Suppressor macrophage (primary cell): ENCODE data around the gene DHX34.
"Not testable (repeated sequence)": the region's sequence is repeated elsewhere in the genome, so short reads cannot be mapped to it uniquely, and the experiment has no call there.

Source experiments
- DNase-seq, 4 experiments: peaks; one replicate each; pipeline ENCODE4 v3.0.0-alpha.2; 2020 to 2022
- total RNA-seq, 17 experiments: gene quantifications; one replicate each; lab custom pipeline; 2026; ENCODE audit warnings: mixed read lengths in 6 of 17, inconsistent platforms in 3 of 17; lab: John Stamatoyannopoulos, UW

DHX34 gene
- 9.2 to 55.8 (median 25.7) reads per million in 17 experiments for total RNA-seq

- DNase-seq: peak; percentile 99 to 100 (median 100)
Observed at GRCh38 chr19:47348819-47349795, at the start of gene DHX34. Gene DHX34 (plus strand): TSS chr19:47349315. CDS start chr19:47353031, 3,716 bp downstream.

DNA sequence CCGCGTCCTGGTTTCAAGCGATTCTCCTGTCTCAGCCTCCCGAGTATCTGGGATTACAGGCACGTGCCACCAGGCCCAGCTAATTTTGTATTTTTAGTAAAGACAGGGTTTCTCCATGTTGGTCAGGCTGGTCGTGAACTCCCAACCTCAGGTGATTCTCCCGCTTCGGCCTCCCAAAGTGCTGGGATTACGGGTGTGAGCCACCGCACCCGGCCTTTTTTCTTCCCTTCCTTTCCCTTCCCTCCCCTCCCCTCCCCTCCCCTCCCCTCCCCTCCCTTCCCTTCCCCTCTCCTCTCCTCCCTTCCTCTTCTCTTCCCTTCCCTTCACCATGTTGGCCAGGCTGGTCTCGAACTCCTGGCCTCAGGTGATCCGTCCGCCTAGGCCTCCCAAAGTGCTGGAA is 48.2 kb upstream of the DHX34 start:
- not testable (repeated sequence) for DNase-seq

- DNase-seq: peak in 2 of 4 experiments; percentile 53
Observed at GRCh38 chr19:47302249-47302648, 46.9 kb upstream of the DHX34 start.

GRCh38 chr19:47303966-47304365 is 45.1 kb upstream of the DHX34 start:
- no peak for DNase-seq

DNA sequence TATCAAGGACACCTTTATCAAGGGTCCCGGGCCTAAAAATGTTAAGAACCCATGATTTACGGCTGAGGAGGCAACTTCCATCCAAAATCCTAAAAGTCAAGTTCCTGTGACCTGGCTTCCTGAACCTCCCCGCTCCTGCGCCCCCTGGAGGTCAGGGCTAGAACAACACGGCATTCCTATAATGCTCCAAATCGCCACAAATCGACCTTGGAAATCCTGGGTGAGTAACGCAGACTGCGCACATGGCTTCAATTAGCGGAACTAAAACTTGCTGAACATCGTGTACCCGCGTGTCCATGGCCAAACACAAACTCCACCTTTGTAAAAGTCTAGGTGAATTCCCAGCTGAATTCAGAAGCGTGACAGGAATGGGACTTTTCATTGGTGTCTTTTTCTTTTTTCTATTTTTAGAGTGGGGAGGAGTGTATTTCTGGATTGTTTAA is 43.8 kb upstream of the DHX34 start:
- DNase-seq: peak; percentile 83 to 89 (median 87)

DNA sequence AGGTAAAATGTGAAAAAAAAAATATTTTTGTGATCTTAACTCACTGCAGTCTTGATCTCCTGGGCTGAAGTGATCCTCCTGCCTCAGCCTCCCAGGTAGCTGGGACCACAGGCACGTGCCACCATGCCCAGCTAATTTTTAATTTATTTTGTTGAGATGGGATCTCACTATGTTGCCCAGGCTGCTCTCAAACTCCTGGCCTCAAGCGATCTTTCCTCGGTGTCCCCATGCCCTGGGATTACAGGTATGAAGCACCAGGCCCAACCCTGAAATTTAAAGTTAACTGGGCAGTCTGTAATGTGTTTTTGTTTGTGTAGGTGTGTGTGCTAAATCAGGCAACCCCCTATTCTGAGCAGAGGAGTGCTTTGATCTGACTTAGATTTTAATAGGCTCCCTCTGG is 42.8 kb upstream of the DHX34 start:
- DNase-seq: no peak

DNA sequence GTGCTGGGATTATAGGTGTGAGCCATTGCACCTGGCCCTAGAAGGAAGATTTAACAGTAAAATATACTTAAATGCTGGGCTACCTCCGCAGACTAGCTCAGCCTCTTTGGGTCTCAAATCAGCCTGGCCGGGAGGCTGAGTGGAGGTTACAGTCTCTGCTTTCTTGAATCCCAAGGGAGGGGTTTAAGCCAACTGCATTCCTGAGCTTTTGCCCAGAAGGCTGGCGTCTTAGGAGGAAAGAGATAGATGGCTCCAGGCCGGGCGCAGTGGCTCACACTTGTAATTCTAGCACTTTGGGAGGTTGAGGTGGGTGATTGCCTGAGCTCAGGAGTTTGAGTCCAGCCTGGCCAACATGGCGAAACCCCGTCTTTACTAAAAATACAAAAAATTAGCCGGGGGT is 40.1 kb upstream of the DHX34 start:
- no peak for DNase-seq

DNA sequence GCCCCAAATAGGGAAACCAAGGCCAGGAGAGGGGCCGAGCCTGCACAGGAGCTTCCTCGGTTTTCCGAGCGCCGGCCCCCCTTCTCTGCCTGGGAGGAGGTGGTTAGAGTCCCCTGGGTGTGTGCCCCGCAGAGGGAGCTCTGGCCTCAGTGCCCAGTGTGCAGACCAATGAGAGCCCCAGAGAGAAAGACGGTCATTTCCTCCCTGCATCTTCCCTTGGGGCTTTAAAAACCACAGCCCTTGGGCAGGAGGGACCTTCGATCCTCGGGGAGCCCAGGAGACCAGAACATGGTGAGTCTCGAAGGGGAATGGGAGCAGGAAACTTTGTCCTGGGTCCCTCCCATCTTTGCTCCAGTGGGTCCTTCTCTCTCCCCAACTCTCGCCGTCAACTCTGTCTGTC is 39.5 kb upstream of the DHX34 start, which contains the start of gene C5AR1:
Gene C5AR1, plus strand, starts transcription at position 254 of the 400 bp plus-strand sequence. Its CDS starts 35 bp downstream, at position 289.
- DNase-seq: peak; percentile 89 to 93 (median 92)

DNA sequence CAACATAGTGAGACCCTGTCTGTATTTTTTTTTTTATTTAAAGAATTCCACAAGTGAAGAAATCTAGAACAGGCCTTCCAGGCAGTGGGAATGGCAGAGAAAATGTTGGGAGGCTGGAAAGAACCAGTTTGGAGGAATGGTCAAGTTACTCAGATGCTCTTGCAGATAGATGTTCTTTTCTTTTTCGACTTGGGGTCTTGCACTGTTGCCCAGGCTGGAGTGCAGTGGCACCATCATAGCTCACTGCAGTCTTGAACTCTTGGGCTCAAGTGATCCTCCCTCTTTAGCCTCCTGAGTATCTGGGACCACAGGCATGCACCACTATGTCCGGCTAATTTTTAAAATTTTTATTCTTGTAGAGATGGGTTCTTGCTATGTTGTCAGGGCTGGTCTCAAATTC is 38.8 kb upstream of the DHX34 start:
- DNase-seq: peak in 1 of 4 experiments; percentile 6

DNA sequence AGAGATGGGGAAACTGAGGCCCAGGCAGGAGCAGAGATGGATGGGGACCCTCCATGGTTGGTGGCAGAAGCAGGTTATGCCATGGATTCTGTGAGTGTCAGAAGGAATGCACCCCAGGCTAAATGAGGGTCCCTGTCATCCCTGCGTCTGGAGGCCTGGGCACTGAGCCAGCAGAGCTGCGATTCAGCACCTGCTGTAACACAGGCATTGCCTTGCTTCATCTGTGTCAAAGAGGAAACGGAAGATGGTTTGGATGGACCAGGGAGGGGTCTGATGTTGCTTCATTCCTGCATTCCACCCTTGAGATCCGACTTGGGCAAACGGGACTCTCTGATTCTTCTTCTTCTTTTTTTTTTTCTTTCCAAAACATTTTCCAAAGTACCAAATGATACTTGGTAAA is 38.3 kb upstream of the DHX34 start:
- DNase-seq: peak; percentile 83 to 93 (median 91)

GRCh38 chr19:47312366-47313006 is 36.6 kb upstream of the DHX34 start:
- no peak for DNase-seq

DNA sequence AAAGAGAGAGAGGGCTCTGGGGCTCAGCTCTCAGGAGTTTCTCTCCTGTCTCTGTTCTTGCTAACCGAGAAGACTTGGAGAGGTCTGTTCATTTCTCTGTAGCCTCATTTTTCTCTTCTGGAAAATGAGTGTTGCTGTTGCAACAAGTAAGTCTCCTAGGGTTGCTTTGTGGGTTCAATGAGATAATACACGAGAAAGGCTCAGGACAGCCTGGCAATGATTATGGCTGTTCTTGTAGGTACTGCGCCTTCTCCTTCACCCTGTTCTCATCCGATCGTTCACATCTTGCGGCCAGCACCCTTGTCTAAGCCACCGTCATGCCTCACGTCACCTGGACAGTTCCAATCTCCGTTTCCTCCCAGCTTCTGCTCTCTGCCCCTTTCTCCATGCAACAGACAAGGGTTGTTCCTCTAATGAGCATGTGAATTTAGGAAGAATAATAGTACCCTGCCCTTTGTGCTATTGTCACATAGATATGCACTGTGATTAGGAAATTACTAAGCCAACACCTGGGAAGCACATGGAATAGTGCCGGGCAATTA is 35.3 kb upstream of the DHX34 start:
- peak in 3 of 4 experiments; percentile 54 to 69 (median 61) for DNase-seq

DNA sequence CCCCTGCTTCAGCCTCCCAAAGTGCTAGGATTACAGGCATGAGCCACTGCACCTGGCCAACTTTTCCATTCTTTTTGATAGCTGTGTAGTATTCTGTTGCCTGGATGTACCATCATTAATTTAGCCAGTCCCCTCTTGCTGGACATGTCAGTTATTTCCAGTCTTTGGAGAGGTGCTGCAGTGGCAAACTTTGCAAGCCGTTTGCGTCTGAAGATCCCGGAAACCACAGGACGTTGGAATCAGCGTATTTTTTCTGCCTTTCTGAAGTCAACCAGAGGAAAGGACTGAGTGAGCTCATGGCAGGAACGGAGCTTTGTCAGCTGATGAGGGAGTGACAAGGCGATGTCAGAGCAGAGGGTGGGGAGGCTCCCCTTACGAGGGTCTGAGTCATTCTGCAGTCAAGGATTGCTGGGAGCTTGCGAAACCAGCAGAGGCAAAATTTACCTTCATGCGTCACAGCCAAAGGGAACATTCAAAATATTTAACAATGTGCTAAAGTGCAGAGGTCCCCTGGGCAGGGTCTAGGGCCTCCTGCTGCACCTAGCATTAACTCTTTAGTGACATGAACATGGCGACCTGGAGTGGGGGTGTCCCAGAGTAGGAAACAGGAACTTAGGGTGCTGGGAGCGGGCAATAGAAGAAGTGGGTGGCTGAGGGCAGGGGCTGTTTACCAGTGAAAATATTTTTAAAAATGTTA is 33.8 kb upstream of the DHX34 start:
- DNase-seq: peak; percentile 96 to 99 (median 97)

- peak in 2 of 4 experiments; percentile 37 to 45 for DNase-seq
Observed at GRCh38 chr19:47316513-47316912, 32.6 kb upstream of the DHX34 start.

DNA sequence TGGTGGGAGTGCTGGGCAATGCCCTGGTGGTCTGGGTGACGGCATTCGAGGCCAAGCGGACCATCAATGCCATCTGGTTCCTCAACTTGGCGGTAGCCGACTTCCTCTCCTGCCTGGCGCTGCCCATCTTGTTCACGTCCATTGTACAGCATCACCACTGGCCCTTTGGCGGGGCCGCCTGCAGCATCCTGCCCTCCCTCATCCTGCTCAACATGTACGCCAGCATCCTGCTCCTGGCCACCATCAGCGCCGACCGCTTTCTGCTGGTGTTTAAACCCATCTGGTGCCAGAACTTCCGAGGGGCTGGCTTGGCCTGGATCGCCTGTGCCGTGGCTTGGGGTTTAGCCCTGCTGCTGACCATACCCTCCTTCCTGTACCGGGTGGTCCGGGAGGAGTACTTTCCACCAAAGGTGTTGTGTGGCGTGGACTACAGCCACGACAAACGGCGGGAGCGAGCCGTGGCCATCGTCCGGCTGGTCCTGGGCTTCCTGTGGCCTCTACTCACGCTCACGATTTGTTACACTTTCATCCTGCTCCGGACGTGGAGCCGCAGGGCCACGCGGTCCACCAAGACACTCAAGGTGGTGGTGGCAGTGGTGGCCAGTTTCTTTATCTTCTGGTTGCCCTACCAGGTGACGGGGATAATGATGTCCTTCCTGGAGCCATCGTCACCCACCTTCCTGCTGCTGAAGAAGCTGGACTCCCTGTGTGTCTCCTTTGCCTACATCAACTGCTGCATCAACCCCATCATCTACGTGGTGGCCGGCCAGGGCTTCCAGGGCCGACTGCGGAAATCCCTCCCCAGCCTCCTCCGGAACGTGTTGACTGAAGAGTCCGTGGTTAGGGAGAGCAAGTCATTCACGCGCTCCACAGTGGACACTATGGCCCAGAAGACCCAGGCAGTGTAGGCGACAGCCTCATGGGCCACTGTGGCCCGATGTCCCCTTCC is 28.9 kb upstream of the DHX34 start:
- peak in 1 of 4 experiments; percentile 33 for DNase-seq

DNA sequence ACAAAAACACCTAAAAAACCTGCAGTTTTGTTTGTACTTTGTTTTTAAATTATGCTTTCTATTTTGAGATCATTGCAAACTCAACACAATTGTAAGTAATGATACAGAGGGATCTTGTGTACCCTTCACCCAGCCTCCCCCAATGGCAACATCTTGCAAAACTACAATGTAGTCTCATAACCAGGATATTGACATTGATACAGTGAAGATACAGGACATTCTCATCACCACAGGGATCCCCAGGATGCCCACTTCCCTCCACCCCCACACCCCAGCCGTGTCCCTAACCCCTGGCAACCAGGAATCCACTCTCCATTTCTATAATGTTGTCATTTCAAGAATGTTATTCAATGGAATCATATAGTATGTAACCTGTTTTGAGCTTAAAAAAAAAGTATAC is 27.5 kb upstream of the DHX34 start:
- DNase-seq: peak; percentile 46 to 56 (median 52)

GRCh38 chr19:47322058-47322457 is 27.1 kb upstream of the DHX34 start:
- peak; percentile 78 to 91 (median 84) for DNase-seq

- DNase-seq: peak; percentile 47 to 60 (median 57)
Observed at GRCh38 chr19:47323409-47323808, 25.7 kb upstream of the DHX34 start.

GRCh38 chr19:47323872-47324271 is 25.2 kb upstream of the DHX34 start:
- peak; percentile 68 to 83 (median 77) for DNase-seq

DNA sequence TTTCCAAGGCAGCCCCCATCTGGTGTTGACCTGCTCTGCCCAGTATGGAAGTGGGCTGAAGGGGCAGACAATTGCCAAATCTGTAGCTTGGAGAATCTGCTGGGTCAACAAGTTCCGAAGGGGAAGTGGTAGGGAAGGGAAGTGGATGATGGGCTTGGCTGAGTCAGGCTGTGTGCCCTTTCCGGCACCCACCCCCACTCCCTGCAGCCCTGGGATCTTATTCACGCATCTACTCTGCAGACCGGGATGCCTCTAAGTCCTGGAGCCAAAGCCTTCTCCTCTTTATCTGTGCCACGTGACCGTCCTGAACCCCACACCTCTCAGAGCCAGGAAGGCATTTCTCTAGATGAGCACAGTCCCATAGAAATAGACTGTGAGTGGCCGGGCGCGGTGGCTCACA is 24.6 kb upstream of the DHX34 start:
- DNase-seq: peak; percentile 92 to 97 (median 95)

GRCh38 chr19:47330466-47330869 is 18.6 kb upstream of the DHX34 start:
- peak; percentile 86 to 96 (median 91) for DNase-seq
